Measurements from ENCODE around the gene CHERP. TPM values are rescaled to one million over a fixed set of nuclear protein-coding genes. Genes with fewer than 3 reads are reported as not detected.

CHERP gene
- total and polyA plus RNA-seq, 2 of the 8 experiments (the other 6 are each of a cell fraction or from before 2014, with no cell fraction given) = 13.9 to 73.7 TPM

DNA sequence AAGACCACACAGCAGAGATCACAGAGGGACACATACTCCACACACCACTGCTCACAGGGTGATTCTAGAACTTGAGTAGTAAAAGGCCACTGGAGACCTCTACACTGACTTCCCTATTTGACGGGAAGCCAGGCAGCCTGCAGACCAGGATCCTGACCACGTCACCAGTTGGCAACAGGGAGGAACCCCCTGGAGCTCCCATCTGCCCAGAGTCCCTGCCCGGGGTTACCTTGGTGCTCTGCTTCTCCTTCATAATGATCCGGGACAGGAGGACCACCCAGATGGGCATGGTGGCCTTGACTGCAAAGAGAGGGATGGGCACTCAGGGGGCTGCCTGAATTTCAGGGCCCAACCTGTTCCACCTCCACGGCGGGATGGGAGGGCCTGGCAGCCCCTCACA lies 29.0 kb upstream of the CHERP start (continued):
- TF ChIP-seq SP2 (IDR thresholded peaks at IDR 0.05; ENCODE audit: low read length) (no peak), SAP30 (IDR thresholded peaks at IDR 0.05; ENCODE audit: insufficient read depth, insufficient replicate concordance, low read length) (no peak)

Measured in H1 (cell line).